GM23338 (cell line): ENCODE measurements around the gene TTC28. TPM values are rescaled to one million over a fixed set of nuclear protein-coding genes. Genes with fewer than 3 reads are reported as not detected.

Experiments
- ATAC-seq: fragments of 200-7000 bp; cut with Tn5 transposase; 3 replicates; pipeline ENCODE4 v1.9.1; 2020
- DNase-seq: peaks from one replicate; pipeline ENCODE4 v3.0.0-alpha.2; 2015; ENCODE audit warnings: low spot score
- H2AFZ ChIP-seq: fragments of 200-600 bp; sonication (generic); 2 replicates; pipeline ENCODE4 v1.8.0; 2016; ENCODE audit warnings: antibody characterized with exemption, mild to moderate bottlenecking, moderate library complexity
- H3F3A ChIP-seq: fragments of 200-600 bp; sonication (generic); replicated peaks from 2 replicates; pipeline ENCODE4 v1.8.0; 2017; ENCODE audit warnings: antibody characterized with exemption, mixed run types, low read depth
- H3K27ac ChIP-seq: fragments of 200-600 bp; sonication (generic); 2 replicates; pipeline ENCODE4 v1.6.1; 2016; ENCODE audit warnings: low read depth
- H3K27me3 ChIP-seq: fragments of 200-600 bp; sonication (generic); 2 replicates; pipeline ENCODE4 v1.8.0; 2016; ENCODE audit warnings: mild to moderate bottlenecking, mixed run types, moderate library complexity; ENCODE audit not compliant: insufficient read depth
- H3K36me3 ChIP-seq: fragments of 200-600 bp; sonication (generic); 2 replicates; pipeline ENCODE4 v1.8.0; 2016; ENCODE audit warnings: mild to moderate bottlenecking; ENCODE audit not compliant: insufficient read depth
- H3K4me1 ChIP-seq: fragments of 200-600 bp; sonication (generic); 2 replicates; pipeline ENCODE4 v1.8.0; 2016; ENCODE audit warnings: mild to moderate bottlenecking, moderate library complexity; ENCODE audit not compliant: insufficient read depth
- H3K4me2 ChIP-seq: fragments of 200-600 bp; sonication (generic); 2 replicates; pipeline ENCODE4 v1.7.1; 2017; ENCODE audit warnings: mixed run types
- H3K4me3 ChIP-seq: fragments of 200-600 bp; sonication (generic); 2 replicates; pipeline ENCODE4 v1.6.1; 2016; ENCODE audit warnings: mixed run types
- H3K79me2 ChIP-seq: fragments of 200-600 bp; sonication (generic); replicated peaks from 2 replicates; pipeline ENCODE4 v1.8.0; 2017; ENCODE audit warnings: mild to moderate bottlenecking; ENCODE audit not compliant: insufficient read depth
- H3K9me2 ChIP-seq: fragments of 200-600 bp; sonication (generic); 2 replicates; pipeline ENCODE4 v1.8.0; 2017; ENCODE audit not compliant: insufficient read depth
- H4K20me1 ChIP-seq: fragments of 200-600 bp; sonication (generic); replicated peaks from 2 replicates; pipeline ENCODE4 v1.8.0; 2017; ENCODE audit warnings: mild to moderate bottlenecking; ENCODE audit not compliant: insufficient read depth
- H3K27ac Mint-ChIP-seq: 2 replicates; pipeline ENCODE4 v1.8.0; 2020; ENCODE audit warnings: inconsistent platforms, mild to moderate bottlenecking, moderate library complexity, mixed read lengths
- H3K27me3 Mint-ChIP-seq: 3 replicates; pipeline ENCODE4 v1.8.0; 2022; ENCODE audit warnings: low read depth, mild to moderate bottlenecking, moderate library complexity, mixed read lengths, inconsistent platforms; ENCODE audit not compliant: insufficient read depth, poor library complexity
- H3K36me3 Mint-ChIP-seq: 3 replicates; pipeline ENCODE4 v1.8.0; 2021; ENCODE audit warnings: low read depth, mild to moderate bottlenecking, inconsistent platforms, moderate library complexity, mixed read lengths
- H3K4me1 Mint-ChIP-seq: 3 replicates; pipeline ENCODE4 v1.8.0; 2020; ENCODE audit warnings: mild to moderate bottlenecking, inconsistent platforms, mixed read lengths
- H3K4me3 Mint-ChIP-seq: 3 replicates; pipeline ENCODE4 v1.8.0; 2021; ENCODE audit warnings: moderate library complexity, mild to moderate bottlenecking, inconsistent platforms, mixed read lengths
- H3K9me3 Mint-ChIP-seq: 3 replicates; pipeline ENCODE4 v1.8.0; 2020; ENCODE audit warnings: moderate library complexity, mild to moderate bottlenecking, inconsistent platforms, mixed read lengths
- CREB1 ChIP-seq: fragments of 250-450 bp; sonication (Bioruptor Pico); IDR thresholded peaks from 2 replicates; pipeline ENCODE4 v1.5.0; 2020; ENCODE audit warnings: low read depth, mild to moderate bottlenecking, moderate library complexity
- EZH2 ChIP-seq: fragments of 200-600 bp; sonication (generic); IDR thresholded peaks from one replicate; pipeline ENCODE4 v1.8.0; 2017; ENCODE audit warnings: antibody characterized with exemption, mild to moderate bottlenecking, low read depth; ENCODE audit not compliant: unreplicated experiment
- EZH2phosphoT487 ChIP-seq: fragments of 200-600 bp; sonication (generic); IDR thresholded peaks from one replicate; pipeline ENCODE4 v1.8.1; 2018; ENCODE audit warnings: antibody characterized with exemption; ENCODE audit not compliant: unreplicated experiment
- JUNB ChIP-seq: IDR thresholded peaks from one replicate; pipeline ENCODE4 v1.6.1; 2016; ENCODE audit warnings: antibody characterized with exemption; ENCODE audit not compliant: unreplicated experiment
- NANOG ChIP-seq: IDR thresholded peaks from 2 replicates; pipeline ENCODE4 v1.6.1; 2016; ENCODE audit warnings: antibody characterized with exemption, borderline replicate concordance
- POLR2AphosphoS5 ChIP-seq: IDR thresholded peaks from 2 replicates; pipeline ENCODE4 v1.6.1; 2016; ENCODE audit warnings: antibody characterized with exemption, low read depth
- STAT1 ChIP-seq: IDR thresholded peaks from one replicate; pipeline ENCODE4 v1.6.1; 2016; ENCODE audit warnings: antibody characterized with exemption; ENCODE audit not compliant: unreplicated experiment
- ZNF331 ChIP-seq: fragments of 250-450 bp; sonication (Bioruptor Pico); IDR thresholded peaks from 2 replicates; pipeline ENCODE4 v1.5.0; 2020; ENCODE audit warnings: low read depth, mild to moderate bottlenecking, moderate library complexity
- polyA plus RNA-seq: library from polyadenylated mRNA; unstranded; fragments of >200 nt; fragmentation: Nextera tagmentation; extraction: Ambion mirVana; gene quantifications from 2 replicates; pipeline ENCODE4 v1.2.1, GENCODE V29; 2016
- total RNA-seq: library from RNA; depleted of rRNA; stranded (reverse); fragments of >200 nt; shearing (Covaris generic); gene quantifications from 2 replicates; pipeline ENCODE4 v1.2.3, GENCODE V29; 2014
- TF ChIP-seq, protein P1 (sequence below): IDR thresholded peaks from 2 replicates; pipeline ENCODE4 v1.6.1; 2016; ENCODE audit warnings: antibody characterized with exemption
- TF ChIP-seq, protein P2 (sequence below), 2 experiments: fragments of 200-600 bp in 1 of 2; sonication (generic) in 1 of 2; conservative IDR thresholded peaks; 2 replicates each; pipeline versions ENCODE4 v1.5.1 to v1.6.1; 2016 to 2017; ENCODE audit warnings: antibody characterized with exemption in 2 of 2, low read depth in 2 of 2, mild to moderate bottlenecking in 2 of 2, moderate library complexity in 1 of 2
- TF ChIP-seq, protein P3 (sequence below): IDR thresholded peaks from one replicate; pipeline ENCODE4 v1.6.1; 2018; ENCODE audit warnings: antibody characterized with exemption; ENCODE audit not compliant: unreplicated experiment

Gene TTC28
- total and polyA plus RNA-seq, 2 experiments from 2014 or later = 4.5 to 16.1 TPM

DNA sequence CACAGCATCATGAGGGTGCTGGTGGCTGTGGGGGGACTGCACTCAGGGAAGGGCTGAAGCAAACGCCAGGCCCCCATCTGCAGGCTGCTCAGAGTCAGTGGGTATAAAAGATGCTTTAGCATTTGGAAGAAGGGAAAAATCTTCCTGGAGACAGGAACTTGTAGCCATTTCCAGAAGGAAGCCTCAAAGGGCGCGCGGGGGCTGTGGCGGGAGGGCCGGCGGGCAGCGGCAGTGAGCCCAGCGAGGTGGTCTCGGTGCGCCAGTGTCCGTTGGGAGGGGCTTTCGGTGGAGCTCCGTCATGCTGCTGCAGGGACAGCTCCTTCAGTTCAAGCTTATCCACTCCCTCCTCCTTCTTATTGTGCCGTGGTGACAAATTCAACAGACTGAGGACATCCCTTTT lies 697.5 kb downstream of the TTC28 start:
- Mint-ChIP-seq H3K4me3 (no peak overlapping the region), H3K27me3 (peaks cover 9% of the 10 kb centered on the region), H3K36me3 (peaks cover 9% of the 10 kb centered on the region), H3K9me3 (no peaks in the 10 kb centered on the region), H3K4me1 (peaks cover 15% of the 10 kb centered on the region), H3K27ac (peak overlapping the region; percentile 32; the same call in 1 of the 2 replicates)
- Histone ChIP-seq H3K27ac (no peak overlapping the region), H4K20me1 (no peaks in the 10 kb centered on the region), H3K4me1 (peaks cover 11% of the 10 kb centered on the region), H3K4me2 (no peak overlapping the region), H3K9me2 (no peaks in the 10 kb centered on the region), H3F3A (no peaks in the 10 kb centered on the region), H3K27me3 (no peaks in the 10 kb centered on the region), H3K4me3 (no peak overlapping the region), H3K79me2 (no peaks in the 10 kb centered on the region), H3K36me3 (no peaks in the 10 kb centered on the region), H2AFZ (no peak overlapping the region)
- TF ChIP-seq ZNF331 (CRISPR knock-in tag) = no peak
- ATAC-seq = no peak
- no peak for DNase-seq

DNA sequence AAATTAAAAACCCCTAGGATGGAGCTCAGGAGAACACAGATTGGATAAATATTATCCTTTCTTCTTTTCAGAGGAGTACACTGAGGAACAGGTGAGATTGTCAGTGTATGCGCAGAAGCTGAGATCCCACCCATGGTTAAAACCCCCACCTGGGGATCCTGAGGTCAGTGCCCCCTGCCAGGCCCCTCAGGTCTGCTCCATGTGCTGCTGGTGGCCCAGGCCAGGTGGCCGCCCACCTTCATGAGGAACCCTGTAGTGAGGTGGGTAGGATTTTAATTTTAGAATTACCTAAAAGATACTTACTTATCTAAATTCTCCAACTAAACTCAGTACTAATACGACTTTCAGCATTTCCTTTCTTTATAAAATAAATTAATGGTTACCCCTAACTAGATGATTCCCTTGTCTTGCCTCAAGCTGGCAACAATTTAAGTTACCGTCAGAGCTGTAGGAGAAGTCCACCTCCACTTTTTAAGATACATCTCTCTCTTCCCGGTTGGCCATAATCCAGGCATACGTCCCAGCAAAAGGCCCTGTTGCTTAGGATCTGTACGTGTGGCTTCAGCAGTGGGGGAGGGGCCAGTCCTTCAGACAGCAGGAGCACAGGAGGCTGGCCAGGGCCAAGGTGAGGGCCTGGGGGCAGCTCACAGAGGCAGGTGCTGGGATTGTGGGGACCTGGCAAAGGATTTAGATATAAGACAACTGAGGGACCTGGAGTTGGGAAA lies 699.1 kb downstream of the TTC28 start:
- Histone ChIP-seq H3K4me3 (no peak overlapping the region), H2AFZ (no peak overlapping the region), H3F3A (no peaks in the 10 kb centered on the region), H3K27ac (no peak overlapping the region), H3K27me3 (no peaks in the 10 kb centered on the region), H3K79me2 (no peaks in the 10 kb centered on the region), H3K4me1 (peaks cover 11% of the 10 kb centered on the region), H3K4me2 (peak overlapping the region; percentile 64), H3K9me2 (no peaks in the 10 kb centered on the region), H4K20me1 (no peaks in the 10 kb centered on the region), H3K36me3 (no peaks in the 10 kb centered on the region)
- Mint-ChIP-seq H3K27me3 (peaks cover 9% of the 10 kb centered on the region), H3K4me3 (peak overlapping the region; percentile 30; the same call in 2 of the 3 replicates), H3K4me1 (peaks cover 13% of the 10 kb centered on the region), H3K9me3 (no peaks in the 10 kb centered on the region), H3K27ac (peak overlapping the region; percentile 92), H3K36me3 (peaks cover 3% of the 10 kb centered on the region)
- peak; percentile 97 for ATAC-seq
- DNase-seq = peak; percentile 79
- TF ChIP-seq POLR2AphosphoS5 (no peak), CREB1 (no peak), EZH2 (no peak), ZNF331 (CRISPR knock-in tag) (no peak), EZH2phosphoT487 (no peak), NANOG (no peak), STAT1 (no peak), JUNB (no peak)
- TF ChIP-seq, protein P1, sequence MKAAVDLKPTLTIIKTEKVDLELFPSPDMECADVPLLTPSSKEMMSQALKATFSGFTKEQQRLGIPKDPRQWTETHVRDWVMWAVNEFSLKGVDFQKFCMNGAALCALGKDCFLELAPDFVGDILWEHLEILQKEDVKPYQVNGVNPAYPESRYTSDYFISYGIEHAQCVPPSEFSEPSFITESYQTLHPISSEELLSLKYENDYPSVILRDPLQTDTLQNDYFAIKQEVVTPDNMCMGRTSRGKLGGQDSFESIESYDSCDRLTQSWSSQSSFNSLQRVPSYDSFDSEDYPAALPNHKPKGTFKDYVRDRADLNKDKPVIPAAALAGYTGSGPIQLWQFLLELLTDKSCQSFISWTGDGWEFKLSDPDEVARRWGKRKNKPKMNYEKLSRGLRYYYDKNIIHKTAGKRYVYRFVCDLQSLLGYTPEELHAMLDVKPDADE = no peak
- TF ChIP-seq, protein P2, sequence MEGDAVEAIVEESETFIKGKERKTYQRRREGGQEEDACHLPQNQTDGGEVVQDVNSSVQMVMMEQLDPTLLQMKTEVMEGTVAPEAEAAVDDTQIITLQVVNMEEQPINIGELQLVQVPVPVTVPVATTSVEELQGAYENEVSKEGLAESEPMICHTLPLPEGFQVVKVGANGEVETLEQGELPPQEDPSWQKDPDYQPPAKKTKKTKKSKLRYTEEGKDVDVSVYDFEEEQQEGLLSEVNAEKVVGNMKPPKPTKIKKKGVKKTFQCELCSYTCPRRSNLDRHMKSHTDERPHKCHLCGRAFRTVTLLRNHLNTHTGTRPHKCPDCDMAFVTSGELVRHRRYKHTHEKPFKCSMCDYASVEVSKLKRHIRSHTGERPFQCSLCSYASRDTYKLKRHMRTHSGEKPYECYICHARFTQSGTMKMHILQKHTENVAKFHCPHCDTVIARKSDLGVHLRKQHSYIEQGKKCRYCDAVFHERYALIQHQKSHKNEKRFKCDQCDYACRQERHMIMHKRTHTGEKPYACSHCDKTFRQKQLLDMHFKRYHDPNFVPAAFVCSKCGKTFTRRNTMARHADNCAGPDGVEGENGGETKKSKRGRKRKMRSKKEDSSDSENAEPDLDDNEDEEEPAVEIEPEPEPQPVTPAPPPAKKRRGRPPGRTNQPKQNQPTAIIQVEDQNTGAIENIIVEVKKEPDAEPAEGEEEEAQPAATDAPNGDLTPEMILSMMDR (conservative IDR thresholded peaks at IDR 0.05; ENCODE audit: low read depth in 2 of 2) = no peak
- TF ChIP-seq, protein P3, sequence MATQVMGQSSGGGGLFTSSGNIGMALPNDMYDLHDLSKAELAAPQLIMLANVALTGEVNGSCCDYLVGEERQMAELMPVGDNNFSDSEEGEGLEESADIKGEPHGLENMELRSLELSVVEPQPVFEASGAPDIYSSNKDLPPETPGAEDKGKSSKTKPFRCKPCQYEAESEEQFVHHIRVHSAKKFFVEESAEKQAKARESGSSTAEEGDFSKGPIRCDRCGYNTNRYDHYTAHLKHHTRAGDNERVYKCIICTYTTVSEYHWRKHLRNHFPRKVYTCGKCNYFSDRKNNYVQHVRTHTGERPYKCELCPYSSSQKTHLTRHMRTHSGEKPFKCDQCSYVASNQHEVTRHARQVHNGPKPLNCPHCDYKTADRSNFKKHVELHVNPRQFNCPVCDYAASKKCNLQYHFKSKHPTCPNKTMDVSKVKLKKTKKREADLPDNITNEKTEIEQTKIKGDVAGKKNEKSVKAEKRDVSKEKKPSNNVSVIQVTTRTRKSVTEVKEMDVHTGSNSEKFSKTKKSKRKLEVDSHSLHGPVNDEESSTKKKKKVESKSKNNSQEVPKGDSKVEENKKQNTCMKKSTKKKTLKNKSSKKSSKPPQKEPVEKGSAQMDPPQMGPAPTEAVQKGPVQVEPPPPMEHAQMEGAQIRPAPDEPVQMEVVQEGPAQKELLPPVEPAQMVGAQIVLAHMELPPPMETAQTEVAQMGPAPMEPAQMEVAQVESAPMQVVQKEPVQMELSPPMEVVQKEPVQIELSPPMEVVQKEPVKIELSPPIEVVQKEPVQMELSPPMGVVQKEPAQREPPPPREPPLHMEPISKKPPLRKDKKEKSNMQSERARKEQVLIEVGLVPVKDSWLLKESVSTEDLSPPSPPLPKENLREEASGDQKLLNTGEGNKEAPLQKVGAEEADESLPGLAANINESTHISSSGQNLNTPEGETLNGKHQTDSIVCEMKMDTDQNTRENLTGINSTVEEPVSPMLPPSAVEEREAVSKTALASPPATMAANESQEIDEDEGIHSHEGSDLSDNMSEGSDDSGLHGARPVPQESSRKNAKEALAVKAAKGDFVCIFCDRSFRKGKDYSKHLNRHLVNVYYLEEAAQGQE = no peak
